ENCODE measurements around the gene MGAT4C.
"Not testable (repeated sequence)": the region's sequence is repeated elsewhere in the genome, so short reads cannot be mapped to it uniquely, and the experiment has no call there.

The MGAT4C gene

GRCh38 chr12:86228656-86229055 is 27.5 kb downstream of the MGAT4C start:
- DNase-seq: no peak

- no peak for DNase-seq
Measured at GRCh38 chr12:86226481-86226880, 29.7 kb downstream of the MGAT4C start.

GRCh38 chr12:86216591-86216990 is 39.6 kb downstream of the MGAT4C start:
- no peak for DNase-seq

GRCh38 chr12:86213012-86213411 is 43.2 kb downstream of the MGAT4C start:
- DNase-seq: no peak

GRCh38 chr12:86198696-86199444 is 57.3 kb downstream of the MGAT4C start:
- no peak for DNase-seq

- DNase-seq: no peak
Measured at GRCh38 chr12:86196465-86196864, 59.7 kb downstream of the MGAT4C start.

- no peak for DNase-seq
Measured at GRCh38 chr12:86194721-86195120, 61.5 kb downstream of the MGAT4C start.

- DNase-seq: no peak
Measured at GRCh38 chr12:86193931-86194330, 62.3 kb downstream of the MGAT4C start.

GRCh38 chr12:86188226-86188625 is 68.0 kb downstream of the MGAT4C start:
- no peak for DNase-seq

GRCh38 chr12:86186449-86186848 is 69.7 kb downstream of the MGAT4C start:
- DNase-seq: no peak

GRCh38 chr12:86179855-86180254 is 76.3 kb downstream of the MGAT4C start:
- DNase-seq: no peak

GRCh38 chr12:86174188-86174587 is 82.0 kb downstream of the MGAT4C start:
- no peak for DNase-seq

GRCh38 chr12:86172913-86173443 is 83.2 kb downstream of the MGAT4C start:
- DNase-seq: no peak

- DNase-seq: no peak
Measured at GRCh38 chr12:86170051-86170450, 86.1 kb downstream of the MGAT4C start.

- no peak for DNase-seq
Measured at GRCh38 chr12:86158956-86159355, 97.2 kb downstream of the MGAT4C start.

- DNase-seq: no peak
Measured at GRCh38 chr12:86154620-86155019, 101.6 kb downstream of the MGAT4C start.

GRCh38 chr12:86148612-86149011 is 107.6 kb downstream of the MGAT4C start:
- no peak for DNase-seq

GRCh38 chr12:86148071-86148470 is 108.1 kb downstream of the MGAT4C start:
- no peak for DNase-seq

- no peak for DNase-seq
Measured at GRCh38 chr12:86145156-86145555, 111.0 kb downstream of the MGAT4C start.

GRCh38 chr12:86143162-86143561 is 113.0 kb downstream of the MGAT4C start:
- DNase-seq: no peak

GRCh38 chr12:86139671-86140070 is 116.5 kb downstream of the MGAT4C start:
- no peak for DNase-seq

GRCh38 chr12:86138770-86139169 is 117.4 kb downstream of the MGAT4C start:
- no peak for DNase-seq

- no peak for DNase-seq
Measured at GRCh38 chr12:86137936-86138335, 118.3 kb downstream of the MGAT4C start.

GRCh38 chr12:86134561-86134960 is 121.6 kb downstream of the MGAT4C start:
- DNase-seq: no peak

GRCh38 chr12:86126900-86127299 is 129.3 kb downstream of the MGAT4C start:
- not testable (repeated sequence) for DNase-seq

All from NCI-H510A (cell line).